Activated CD4-positive, CD25-positive, alpha-beta regulatory T cell (primary cell): Measurements from ENCODE around the gene RMDN2.

Experiments
- DNase-seq, 4 experiments: peaks; one replicate each; lab custom pipeline; 2025; lab: John Stamatoyannopoulos, UW

The RMDN2 gene

GRCh38 chr2:38039121-38039910 lies 114.2 kb downstream of the RMDN2 start:
- DNase-seq = no peak

DNA sequence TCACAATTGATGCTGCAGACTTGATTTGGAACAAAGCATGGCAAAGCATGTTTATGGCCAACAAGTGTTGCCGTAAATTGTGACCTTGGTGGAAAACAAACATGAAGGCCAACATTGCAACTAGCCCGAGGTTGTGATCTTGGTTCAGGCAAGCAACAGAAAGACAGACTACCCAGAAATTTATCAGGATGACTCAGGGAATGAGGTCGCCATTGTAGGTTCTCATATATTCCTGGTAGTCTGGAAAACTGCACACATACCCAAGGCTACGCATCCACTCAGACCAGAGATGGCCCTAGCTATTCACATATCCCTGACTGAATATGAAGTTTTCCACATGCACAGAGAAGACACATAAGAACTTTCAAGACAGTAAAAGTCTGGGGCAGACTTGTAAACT lies 120.7 kb downstream of the RMDN2 start:
- DNase-seq = no peak

DNA sequence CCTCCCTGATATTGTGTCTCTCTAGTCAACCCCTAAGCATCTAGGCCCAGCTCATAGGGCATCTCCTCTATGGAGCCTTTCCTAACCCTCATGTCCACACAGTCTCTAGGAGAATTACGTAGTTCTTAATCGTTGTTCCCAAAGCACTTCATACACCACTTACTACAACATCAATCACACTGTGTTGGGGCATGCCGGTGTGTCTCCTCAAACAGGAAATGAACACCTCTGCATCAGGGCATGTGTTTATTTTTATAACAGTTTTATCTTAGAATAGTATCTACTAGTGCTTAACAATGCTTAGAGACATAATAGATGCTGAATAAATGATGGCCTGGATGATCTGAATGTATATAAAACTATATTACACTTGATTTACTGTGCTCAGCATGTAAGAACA lies 131.1 kb downstream of the RMDN2 start:
- no peak for DNase-seq

DNA sequence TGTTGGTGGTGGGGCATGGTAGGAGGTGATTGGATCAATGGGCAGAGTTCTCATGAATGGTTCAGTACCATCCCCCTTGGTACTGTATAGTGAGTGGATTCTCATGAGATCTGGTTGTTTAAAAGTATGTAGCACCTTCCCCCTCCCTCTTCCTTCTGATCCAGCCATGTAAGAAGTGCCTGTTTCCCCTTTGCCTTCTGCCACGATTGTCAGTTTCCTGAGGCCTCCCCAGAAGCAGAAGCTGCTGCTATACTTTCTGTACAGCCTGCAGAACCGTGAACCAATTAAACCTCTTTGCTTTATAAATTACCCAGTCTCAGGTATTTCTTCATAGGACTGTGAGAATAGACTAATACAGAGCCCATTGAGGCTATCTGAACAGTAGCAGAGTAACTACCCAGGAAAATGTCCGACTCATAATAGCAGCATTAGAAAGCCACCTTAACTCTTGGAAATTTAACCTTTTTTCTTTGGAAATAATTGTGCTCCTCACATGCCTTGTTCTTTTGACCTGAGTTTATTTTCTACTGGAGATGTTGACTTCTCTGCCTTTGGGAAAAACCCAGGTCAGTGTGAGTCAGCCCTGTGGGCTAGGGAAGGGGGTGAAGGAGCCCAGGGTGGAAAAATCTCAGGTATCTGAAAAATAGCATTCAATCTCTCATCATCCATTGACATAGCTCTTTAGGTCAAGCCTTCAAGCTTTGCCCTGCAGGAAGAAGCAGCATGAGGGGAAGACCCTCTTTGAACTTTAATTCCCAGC lies 132.7 kb downstream of the RMDN2 start:
- DNase-seq = no peak

GRCh38 chr2:38060236-38061018 lies 135.3 kb downstream of the RMDN2 start:
- no peak for DNase-seq

DNA sequence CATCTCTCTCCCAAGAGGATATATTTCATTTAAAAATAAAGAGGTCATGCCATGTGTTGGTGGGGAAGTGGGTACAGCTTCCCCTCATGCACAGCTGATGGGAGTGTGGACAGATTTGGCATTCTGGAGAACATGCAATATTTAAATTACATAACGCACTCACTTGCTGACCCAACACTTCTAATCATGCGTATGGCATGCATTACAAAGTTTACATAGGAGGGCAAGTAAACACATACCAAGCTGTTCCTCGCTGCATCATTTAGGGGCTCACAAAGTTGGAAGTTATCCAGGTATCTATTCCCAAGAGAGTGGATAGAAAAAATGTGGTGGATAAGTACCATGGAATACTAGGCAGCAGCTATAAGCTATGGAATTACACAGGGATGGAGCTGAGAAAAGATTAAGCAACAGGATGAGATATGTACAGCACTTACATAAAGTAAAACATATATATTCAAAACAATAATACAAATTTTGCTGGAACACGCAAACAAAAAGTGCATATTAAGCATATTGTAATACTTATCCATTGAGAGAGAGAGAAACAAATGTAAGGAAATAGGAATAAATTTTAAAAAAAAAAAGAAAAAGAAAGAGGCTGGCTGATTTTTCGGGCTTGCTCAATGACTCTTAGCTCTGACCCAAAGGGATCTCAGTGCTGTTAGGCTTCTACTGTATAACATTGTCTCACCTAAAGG lies 139.9 kb downstream of the RMDN2 start:
- no peak for DNase-seq

DNA sequence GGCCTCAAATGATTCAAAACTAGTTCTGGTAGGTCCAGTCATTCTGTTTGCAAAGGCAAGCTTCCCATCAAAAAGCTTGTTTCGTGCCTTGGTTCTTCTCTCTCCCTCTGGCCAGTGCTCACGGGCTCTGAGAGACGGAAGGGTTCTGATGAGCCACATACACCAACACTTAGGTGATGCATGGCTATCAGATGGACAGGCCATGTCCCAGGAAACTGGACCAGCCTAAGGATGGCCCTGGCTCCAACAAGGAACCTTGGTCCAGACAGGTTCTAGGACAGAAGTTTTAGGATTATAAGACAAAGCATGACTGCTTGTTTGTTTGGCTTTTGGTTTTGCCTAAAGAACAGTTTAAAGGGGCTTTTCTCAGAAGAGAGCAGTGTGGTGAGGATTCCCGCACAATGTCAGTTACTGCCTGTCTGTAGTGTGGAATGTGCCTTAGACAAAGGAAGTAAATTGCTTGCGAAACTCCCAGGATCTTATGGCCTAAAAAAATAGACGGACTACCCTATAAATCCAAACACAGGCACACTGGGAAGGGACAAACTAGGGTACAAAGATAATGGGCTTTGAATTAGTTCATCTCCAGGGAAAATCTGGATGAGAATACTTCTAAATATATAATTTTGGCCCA lies 140.5 kb downstream of the RMDN2 start:
- DNase-seq = no peak

DNA sequence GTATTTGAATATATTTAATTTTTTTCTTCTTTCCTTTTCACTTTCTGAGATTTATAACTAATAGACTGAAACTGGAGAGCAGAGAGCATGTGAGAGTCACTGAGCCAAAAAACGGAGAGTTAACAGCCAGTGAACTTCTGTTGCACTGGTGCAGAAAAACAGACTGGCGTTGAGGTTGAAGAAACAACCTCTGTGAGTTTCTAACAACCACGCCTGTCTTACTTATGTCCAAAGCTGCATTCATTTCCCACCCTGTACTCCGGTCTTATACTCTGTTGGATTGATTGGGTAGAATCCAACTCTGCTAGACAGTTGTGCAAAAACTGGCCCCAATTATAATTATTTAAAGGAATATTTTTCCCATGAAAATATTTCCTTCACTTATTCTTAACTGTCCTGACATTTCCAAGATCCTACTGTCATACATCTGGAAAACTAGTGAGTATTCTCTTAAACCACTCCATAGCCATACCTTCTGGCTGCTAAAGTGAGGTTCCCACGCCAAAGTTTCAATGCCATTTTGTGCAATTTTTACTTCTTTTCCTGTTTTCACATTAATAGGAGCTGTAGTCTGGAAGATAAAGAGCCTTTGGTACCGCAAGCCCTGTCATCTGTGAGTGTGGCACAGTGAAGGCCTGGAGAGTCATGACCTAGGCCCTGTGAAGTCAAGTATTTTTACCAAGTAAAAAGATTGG lies 141.5 kb downstream of the RMDN2 start:
- DNase-seq = no peak
